ENCODE measurements around the gene PPIH.

The PPIH gene

DNA sequence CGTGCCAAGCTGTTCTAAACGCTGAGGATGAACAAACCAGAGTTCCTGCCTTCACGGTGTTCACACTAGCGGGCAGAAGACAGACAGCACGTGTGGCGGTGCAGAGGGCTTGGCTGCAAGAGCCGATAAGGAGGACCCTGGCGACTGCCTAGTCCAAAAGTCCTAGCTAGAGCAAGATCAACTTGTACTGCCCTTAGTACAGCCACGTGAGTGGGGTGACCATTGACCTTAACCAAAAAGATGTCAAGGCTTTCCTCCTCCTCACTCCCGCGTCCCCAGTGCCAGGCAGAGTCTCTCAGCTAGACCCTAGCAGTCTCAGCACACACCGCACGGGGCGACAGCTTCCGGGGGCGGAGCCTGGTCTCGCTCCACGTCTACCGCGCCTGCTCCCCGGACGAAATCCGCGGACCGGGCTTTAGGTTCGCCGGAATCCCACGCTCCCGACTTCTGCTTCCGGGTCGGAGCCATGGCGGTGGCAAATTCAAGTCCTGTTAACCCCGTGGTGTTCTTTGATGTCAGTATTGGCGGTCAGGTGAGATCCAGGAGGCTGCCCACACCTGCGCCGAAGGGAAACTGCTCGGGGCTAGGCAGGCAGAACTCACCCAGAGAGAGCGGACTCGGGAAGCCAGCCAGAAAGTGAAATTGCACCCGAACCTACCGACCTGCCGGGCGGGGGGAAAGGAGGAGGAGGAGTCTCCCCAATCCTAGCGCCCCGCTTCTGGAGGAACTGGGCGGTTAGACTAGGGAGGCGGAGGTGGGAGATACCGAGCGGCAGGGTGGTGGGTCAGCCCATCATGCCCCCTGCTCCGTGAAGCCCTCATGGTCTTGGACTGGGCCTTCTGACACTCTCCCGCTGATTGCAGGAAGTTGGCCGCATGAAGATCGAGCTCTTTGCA, at the start of gene PPIH:
Gene PPIH (plus strand): TSS at position 443 of the 896 bp plus-strand sequence. CDS start 24 bp downstream, at position 467.
- H3F3A ChIP-seq (ENCODE audit: insufficient read depth), result peaks cover 6% of the 10 kb centered on the region; the same call in 1 of the 2 replicates
- peak within 1 kb of the TSS; percentile 84 for H3K4me3 ChIP-seq (ENCODE audit: insufficient read depth, low read length, poor library complexity, severe bottlenecking)
- H3K4me2 ChIP-seq (ENCODE audit: low read depth, low read length, poor library complexity, severe bottlenecking), result peak within 1 kb of the TSS; percentile 80
- H3K36me3 ChIP-seq (ENCODE audit: low read length), result peaks cover 23% of the 10 kb centered on the region
- H3K9ac ChIP-seq (ENCODE audit: low read length), result peak within 1 kb of the TSS; percentile 80
- TF ChIP-seq EZH2phosphoT487 (conservative IDR thresholded peaks at IDR 0.05; ENCODE audit: low read length) (no peak), CTCF (IDR thresholded peaks at IDR 0.05; ENCODE audit: insufficient read depth, low read length, poor library complexity, severe bottlenecking) (no peak)
- peak within 1 kb of the TSS; percentile 30 for H3K27ac ChIP-seq (ENCODE audit: low read depth, low read length)
- no peaks in the 10 kb centered on the region for H3K9me2 ChIP-seq (replicated peaks; ENCODE audit: insufficient read depth, low read length)
- no peaks in the 10 kb centered on the region for H3K27me3 ChIP-seq (ENCODE audit: low read length)
- H3K9me3 ChIP-seq (ENCODE audit: insufficient read depth, low read length), result no peaks in the 10 kb centered on the region
- H4K20me1 ChIP-seq (ENCODE audit: low read depth, low read length), result no peaks in the 10 kb centered on the region
- H2AFZ ChIP-seq (ENCODE audit: low read depth, low read length, severe bottlenecking), result peak within 1 kb of the TSS; percentile 74
- H3K79me2 ChIP-seq (ENCODE audit: insufficient read depth, low read length), result peaks cover 38% of the 10 kb centered on the region

DNA sequence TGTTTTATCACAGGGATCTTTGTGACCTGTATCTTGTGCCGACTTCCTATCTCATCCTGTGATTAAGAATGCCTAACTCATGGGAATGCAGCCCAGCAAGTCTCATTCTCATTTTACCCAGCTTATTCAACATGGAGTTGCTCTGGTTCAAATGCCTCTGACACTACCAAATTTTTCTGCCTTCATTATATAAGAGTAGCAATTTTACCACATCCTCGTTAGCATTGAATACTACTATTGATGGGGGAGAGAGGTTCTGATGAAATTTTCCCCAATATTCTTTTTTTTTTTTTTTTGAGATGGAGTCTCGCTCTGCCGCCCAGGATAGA, 44.5 kb upstream of the PPIH start:
- no peaks in the 10 kb centered on the region for H3F3A ChIP-seq (ENCODE audit: insufficient read depth)
- TF ChIP-seq CTCF (IDR thresholded peaks at IDR 0.05; ENCODE audit: insufficient read depth, low read length, poor library complexity, severe bottlenecking) (no peak), EZH2phosphoT487 (conservative IDR thresholded peaks at IDR 0.05; ENCODE audit: low read length) (no peak)

DNA sequence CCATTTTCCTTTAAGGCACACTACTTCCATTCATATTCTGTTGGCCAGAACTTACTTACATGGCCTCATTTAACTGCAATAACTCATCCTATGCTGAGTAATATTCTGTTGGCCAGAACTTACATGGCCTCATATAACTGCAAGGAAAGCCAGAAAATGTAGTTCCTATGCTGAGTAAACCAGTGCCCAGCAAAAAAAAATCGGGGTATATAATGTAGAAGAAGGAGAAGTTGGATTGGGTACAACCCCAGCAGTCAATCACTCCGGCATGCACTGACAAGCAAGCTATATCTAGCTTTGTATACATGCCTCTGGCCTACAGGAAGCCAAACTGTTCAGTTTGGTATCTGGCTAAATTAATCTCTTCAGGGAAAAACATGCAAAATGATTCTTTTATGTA, 39.4 kb upstream of the PPIH start:
- H3K36me3 ChIP-seq (ENCODE audit: low read length), result no peaks in the 10 kb centered on the region
- H4K20me1 ChIP-seq (ENCODE audit: low read depth, low read length), result no peaks in the 10 kb centered on the region
- no peaks in the 10 kb centered on the region for H3K27me3 ChIP-seq (ENCODE audit: low read length)
- no peak for TF ChIP-seq EZH2phosphoT487 (conservative IDR thresholded peaks at IDR 0.05; ENCODE audit: low read length)
- no peak for TF ChIP-seq CTCF (IDR thresholded peaks at IDR 0.05; ENCODE audit: insufficient read depth, low read length, poor library complexity, severe bottlenecking)
- no peak overlapping the region for H2AFZ ChIP-seq (ENCODE audit: low read depth, low read length, severe bottlenecking)
- H3K9ac ChIP-seq (ENCODE audit: low read length), result no peak overlapping the region
- H3K9me3 ChIP-seq (ENCODE audit: insufficient read depth, low read length), result no peaks in the 10 kb centered on the region
- no peak overlapping the region for H3K4me3 ChIP-seq (ENCODE audit: insufficient read depth, low read length, poor library complexity, severe bottlenecking)
- H3K9me2 ChIP-seq (replicated peaks; ENCODE audit: insufficient read depth, low read length), result no peaks in the 10 kb centered on the region
- no peaks in the 10 kb centered on the region for H3K79me2 ChIP-seq (ENCODE audit: insufficient read depth, low read length)
- H3F3A ChIP-seq (ENCODE audit: insufficient read depth), result no peaks in the 10 kb centered on the region
- H3K27ac ChIP-seq (ENCODE audit: low read depth, low read length), result no peak overlapping the region
- H3K4me2 ChIP-seq (ENCODE audit: low read depth, low read length, poor library complexity, severe bottlenecking), result no peak overlapping the region

More for the DNA sequence above, 44.5 kb upstream of the PPIH start:
- no peaks in the 10 kb centered on the region for H3K9me2 ChIP-seq (replicated peaks; ENCODE audit: insufficient read depth, low read length)
- no peak overlapping the region for H3K9ac ChIP-seq (ENCODE audit: low read length)
- no peaks in the 10 kb centered on the region for H3K79me2 ChIP-seq (ENCODE audit: insufficient read depth, low read length)
- no peak overlapping the region for H3K27ac ChIP-seq (ENCODE audit: low read depth, low read length)
- no peaks in the 10 kb centered on the region for H3K36me3 ChIP-seq (ENCODE audit: low read length)
- H3K27me3 ChIP-seq (ENCODE audit: low read length), result no peaks in the 10 kb centered on the region
- no peaks in the 10 kb centered on the region for H4K20me1 ChIP-seq (ENCODE audit: low read depth, low read length)
- H3K4me2 ChIP-seq (ENCODE audit: low read depth, low read length, poor library complexity, severe bottlenecking), result no peak overlapping the region
- H3K9me3 ChIP-seq (ENCODE audit: insufficient read depth, low read length), result no peaks in the 10 kb centered on the region
- no peak overlapping the region for H3K4me3 ChIP-seq (ENCODE audit: insufficient read depth, low read length, poor library complexity, severe bottlenecking)
- H2AFZ ChIP-seq (ENCODE audit: low read depth, low read length, severe bottlenecking), result no peak overlapping the region

All from SU-DHL-6 (cell line).